Measurements from ENCODE around the gene CCSER1.

CCSER1 gene

GRCh38 chr4:91472046-91472445 is 1344.9 kb downstream of the CCSER1 start:
- TF ChIP-seq, protein P1, sequence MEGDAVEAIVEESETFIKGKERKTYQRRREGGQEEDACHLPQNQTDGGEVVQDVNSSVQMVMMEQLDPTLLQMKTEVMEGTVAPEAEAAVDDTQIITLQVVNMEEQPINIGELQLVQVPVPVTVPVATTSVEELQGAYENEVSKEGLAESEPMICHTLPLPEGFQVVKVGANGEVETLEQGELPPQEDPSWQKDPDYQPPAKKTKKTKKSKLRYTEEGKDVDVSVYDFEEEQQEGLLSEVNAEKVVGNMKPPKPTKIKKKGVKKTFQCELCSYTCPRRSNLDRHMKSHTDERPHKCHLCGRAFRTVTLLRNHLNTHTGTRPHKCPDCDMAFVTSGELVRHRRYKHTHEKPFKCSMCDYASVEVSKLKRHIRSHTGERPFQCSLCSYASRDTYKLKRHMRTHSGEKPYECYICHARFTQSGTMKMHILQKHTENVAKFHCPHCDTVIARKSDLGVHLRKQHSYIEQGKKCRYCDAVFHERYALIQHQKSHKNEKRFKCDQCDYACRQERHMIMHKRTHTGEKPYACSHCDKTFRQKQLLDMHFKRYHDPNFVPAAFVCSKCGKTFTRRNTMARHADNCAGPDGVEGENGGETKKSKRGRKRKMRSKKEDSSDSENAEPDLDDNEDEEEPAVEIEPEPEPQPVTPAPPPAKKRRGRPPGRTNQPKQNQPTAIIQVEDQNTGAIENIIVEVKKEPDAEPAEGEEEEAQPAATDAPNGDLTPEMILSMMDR (IDR thresholded peaks at IDR 0.05; ENCODE audit: low read length) = no peak
- no peak for TF ChIP-seq EZH2 (IDR thresholded peaks at IDR 0.05; ENCODE audit: borderline replicate concordance, low read length)
- Histone ChIP-seq H2AFZ (ENCODE audit: low read length) (no peak overlapping the region), H3K36me3 (ENCODE audit: insufficient read depth, low read length) (no peaks in the 10 kb centered on the region), H3K79me2 (ENCODE audit: insufficient read depth, low read length) (no peaks in the 10 kb centered on the region), H3K9ac (ENCODE audit: low read length) (no peak overlapping the region), H3F3A (ENCODE audit: insufficient read depth, low read length) (no peaks in the 10 kb centered on the region), H3K4me2 (ENCODE audit: low read length) (no peak overlapping the region), H3K9me2 (ENCODE audit: low read depth, low read length) (no peaks in the 10 kb centered on the region), H4K20me1 (ENCODE audit: insufficient read depth, low read length) (no peaks in the 10 kb centered on the region), H3K27me3 (ENCODE audit: insufficient read depth, low read length) (no peaks in the 10 kb centered on the region), H3K27ac (ENCODE audit: low read depth, low read length, poor library complexity, severe bottlenecking) (no peak overlapping the region), H3K4me1 (ENCODE audit: insufficient read depth, low read length, severe bottlenecking) (no peaks in the 10 kb centered on the region), H3K4me3 (ENCODE audit: low read depth, low read length, poor library complexity, severe bottlenecking) (no peak overlapping the region), H3K9me3 (ENCODE audit: low read length) (no peaks in the 10 kb centered on the region)

DNA sequence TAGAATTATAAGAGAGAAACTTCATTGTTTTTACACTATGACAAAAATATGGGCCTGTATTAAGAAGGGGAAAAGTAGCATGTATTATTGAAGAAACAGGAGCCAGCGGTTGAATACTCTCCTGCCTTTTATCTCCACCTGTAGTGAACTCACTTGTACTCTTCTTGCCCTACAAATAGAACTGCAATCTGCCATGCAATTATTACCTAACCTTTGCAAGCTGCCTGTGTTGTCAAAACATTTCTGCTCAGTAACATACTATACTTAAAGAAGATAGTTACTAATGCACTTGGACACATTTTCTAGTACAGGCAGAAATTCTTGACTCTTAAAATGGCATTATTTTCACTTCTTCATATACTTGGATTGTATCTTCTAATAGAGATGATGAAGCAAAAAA is 1358.2 kb downstream of the CCSER1 start:
- Histone ChIP-seq H3K9ac (ENCODE audit: low read length) (no peak overlapping the region), H3K27ac (ENCODE audit: low read depth, low read length, poor library complexity, severe bottlenecking) (no peak overlapping the region), H2AFZ (ENCODE audit: low read length) (no peak overlapping the region), H3K9me3 (ENCODE audit: low read length) (no peaks in the 10 kb centered on the region), H3K79me2 (ENCODE audit: insufficient read depth, low read length) (no peaks in the 10 kb centered on the region), H4K20me1 (ENCODE audit: insufficient read depth, low read length) (no peaks in the 10 kb centered on the region), H3K4me1 (ENCODE audit: insufficient read depth, low read length, severe bottlenecking) (no peaks in the 10 kb centered on the region), H3F3A (ENCODE audit: insufficient read depth, low read length) (no peaks in the 10 kb centered on the region), H3K36me3 (ENCODE audit: insufficient read depth, low read length) (no peaks in the 10 kb centered on the region), H3K4me3 (ENCODE audit: low read depth, low read length, poor library complexity, severe bottlenecking) (no peak overlapping the region), H3K27me3 (ENCODE audit: insufficient read depth, low read length) (no peaks in the 10 kb centered on the region), H3K4me2 (ENCODE audit: low read length) (no peak overlapping the region), H3K9me2 (ENCODE audit: low read depth, low read length) (no peaks in the 10 kb centered on the region)
- TF ChIP-seq, protein P1 (IDR thresholded peaks at IDR 0.05; ENCODE audit: low read length) = no peak
- no peak for TF ChIP-seq EZH2 (IDR thresholded peaks at IDR 0.05; ENCODE audit: borderline replicate concordance, low read length)

DNA sequence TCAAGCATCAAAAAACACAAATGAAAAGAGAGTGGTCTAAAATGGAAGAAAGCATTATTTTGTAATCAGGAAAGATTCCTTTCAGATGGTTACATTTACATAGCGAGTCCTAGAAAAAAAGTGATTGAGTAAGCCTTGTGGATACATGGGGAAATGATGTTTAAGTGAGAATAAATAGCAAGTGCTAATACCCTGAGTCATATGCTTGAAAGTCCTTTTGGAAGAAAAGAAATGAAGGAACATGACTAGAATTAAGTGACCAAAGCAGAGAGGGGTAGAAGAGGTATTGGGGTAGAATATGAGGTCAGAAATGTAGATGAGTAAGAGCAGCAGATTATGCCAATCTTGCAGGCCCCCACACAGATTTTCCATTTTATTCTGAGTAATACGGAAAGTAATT is 1361.8 kb downstream of the CCSER1 start:
- H3K4me1 ChIP-seq (ENCODE audit: insufficient read depth, low read length, severe bottlenecking) = no peaks in the 10 kb centered on the region

More for the DNA sequence above, 1361.8 kb downstream of the CCSER1 start:
- H3K79me2 ChIP-seq (ENCODE audit: insufficient read depth, low read length) = no peaks in the 10 kb centered on the region
- H3K9me3 ChIP-seq (ENCODE audit: low read length) = no peaks in the 10 kb centered on the region
- no peaks in the 10 kb centered on the region for H3K36me3 ChIP-seq (ENCODE audit: insufficient read depth, low read length)
- no peak overlapping the region for H3K9ac ChIP-seq (ENCODE audit: low read length)
- H3F3A ChIP-seq (ENCODE audit: insufficient read depth, low read length) = no peaks in the 10 kb centered on the region
- TF ChIP-seq, protein P1 (IDR thresholded peaks at IDR 0.05; ENCODE audit: low read length) = no peak
- TF ChIP-seq EZH2 (IDR thresholded peaks at IDR 0.05; ENCODE audit: borderline replicate concordance, low read length) = no peak
- no peak overlapping the region for H3K4me2 ChIP-seq (ENCODE audit: low read length)
- no peaks in the 10 kb centered on the region for H4K20me1 ChIP-seq (ENCODE audit: insufficient read depth, low read length)
- H3K4me3 ChIP-seq (ENCODE audit: low read depth, low read length, poor library complexity, severe bottlenecking) = no peak overlapping the region
- H3K9me2 ChIP-seq (ENCODE audit: low read depth, low read length) = no peaks in the 10 kb centered on the region
- H3K27ac ChIP-seq (ENCODE audit: low read depth, low read length, poor library complexity, severe bottlenecking) = no peak overlapping the region
- H3K27me3 ChIP-seq (ENCODE audit: insufficient read depth, low read length) = no peaks in the 10 kb centered on the region
- H2AFZ ChIP-seq (ENCODE audit: low read length) = no peak overlapping the region

All from OCI-LY1 (cell line).